Hepatocyte (in vitro differentiated cells): Measurements from ENCODE around the gene BLM.

Experiments used
- EZH2 ChIP-seq: fragments of 200-600 bp; sonication (generic); IDR thresholded peaks from 2 replicates; pipeline ENCODE4 v1.6.1; 2016; ENCODE audit warnings: antibody characterized with exemption, mild to moderate bottlenecking, borderline replicate concordance
- EZH2phosphoT487 ChIP-seq: fragments of 200-600 bp; sonication (generic); IDR thresholded peaks from one replicate; pipeline ENCODE4 v1.6.1; 2018; ENCODE audit warnings: antibody characterized with exemption, mild to moderate bottlenecking, low read depth, moderate library complexity; ENCODE audit not compliant: unreplicated experiment, severe bottlenecking
- TF ChIP-seq, protein P1 (sequence below): fragments of 200-600 bp; sonication (generic); IDR thresholded peaks from 2 replicates; pipeline ENCODE4 v1.5.1; 2016; ENCODE audit warnings: antibody characterized with exemption, mild to moderate bottlenecking; ENCODE audit not compliant: poor library complexity

DNA sequence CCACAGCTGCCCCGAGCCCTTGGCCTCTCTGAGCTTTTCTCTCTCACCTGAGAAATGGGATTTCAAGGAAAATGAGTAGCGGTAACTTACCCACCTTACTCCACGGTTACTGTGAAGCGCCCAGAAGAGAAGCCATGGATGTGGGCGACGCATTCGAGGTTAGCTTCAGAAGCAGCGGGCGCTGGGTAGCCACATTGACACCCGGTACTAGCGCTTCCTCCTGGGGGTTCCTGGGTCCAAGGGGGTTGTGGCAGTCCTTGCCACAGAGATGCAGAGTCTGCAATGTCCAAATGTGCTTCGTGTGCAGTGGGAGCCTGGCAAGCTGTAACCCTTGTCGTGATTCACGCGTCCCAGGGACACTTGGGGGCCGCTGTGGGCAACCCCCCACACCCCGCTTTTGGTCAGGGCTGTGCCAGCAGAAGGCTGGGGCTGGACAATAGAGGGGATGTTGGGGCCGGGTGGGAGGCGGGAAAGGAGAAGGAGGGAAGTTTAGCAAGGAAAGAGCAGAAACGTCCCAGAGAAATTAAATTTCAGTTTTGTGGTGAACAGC lies 109.8 kb downstream of the BLM start:
- no peak for TF ChIP-seq EZH2
- TF ChIP-seq, protein P1, sequence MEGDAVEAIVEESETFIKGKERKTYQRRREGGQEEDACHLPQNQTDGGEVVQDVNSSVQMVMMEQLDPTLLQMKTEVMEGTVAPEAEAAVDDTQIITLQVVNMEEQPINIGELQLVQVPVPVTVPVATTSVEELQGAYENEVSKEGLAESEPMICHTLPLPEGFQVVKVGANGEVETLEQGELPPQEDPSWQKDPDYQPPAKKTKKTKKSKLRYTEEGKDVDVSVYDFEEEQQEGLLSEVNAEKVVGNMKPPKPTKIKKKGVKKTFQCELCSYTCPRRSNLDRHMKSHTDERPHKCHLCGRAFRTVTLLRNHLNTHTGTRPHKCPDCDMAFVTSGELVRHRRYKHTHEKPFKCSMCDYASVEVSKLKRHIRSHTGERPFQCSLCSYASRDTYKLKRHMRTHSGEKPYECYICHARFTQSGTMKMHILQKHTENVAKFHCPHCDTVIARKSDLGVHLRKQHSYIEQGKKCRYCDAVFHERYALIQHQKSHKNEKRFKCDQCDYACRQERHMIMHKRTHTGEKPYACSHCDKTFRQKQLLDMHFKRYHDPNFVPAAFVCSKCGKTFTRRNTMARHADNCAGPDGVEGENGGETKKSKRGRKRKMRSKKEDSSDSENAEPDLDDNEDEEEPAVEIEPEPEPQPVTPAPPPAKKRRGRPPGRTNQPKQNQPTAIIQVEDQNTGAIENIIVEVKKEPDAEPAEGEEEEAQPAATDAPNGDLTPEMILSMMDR: no peak
- TF ChIP-seq EZH2phosphoT487: no peak
